Testis (tissue), 3 donors: ENCODE results near the gene UBAP1. TPM values are rescaled to one million over a fixed set of nuclear protein-coding genes. Genes with fewer than 3 reads are reported as not detected.

Source experiments
- DNase-seq: peaks from one replicate; pipeline ENCODE4 v3.0.0-alpha.2; 2019
- H3K27ac ChIP-seq, 2 donors: fragments of 200-600 bp; sonication (generic); one replicate each; pipeline ENCODE4 v1.5.1; 2019
- H3K27me3 ChIP-seq: fragments of 200-600 bp; sonication (generic); one replicate; pipeline ENCODE4 v1.5.1; 2019
- H3K36me3 ChIP-seq: fragments of 200-600 bp; sonication (generic); one replicate; pipeline ENCODE4 v1.5.1; 2017; ENCODE audit warnings: low read depth; ENCODE audit errors: missing control alignments
- H3K4me1 ChIP-seq: fragments of 200-600 bp; sonication (generic); one replicate; pipeline ENCODE4 v1.5.1; 2019
- H3K4me3 ChIP-seq, 2 donors: fragments of 200-600 bp; sonication (generic); one replicate each; pipeline ENCODE4 v1.5.1; 2017 to 2019
- H3K9me3 ChIP-seq: fragments of 200-600 bp; sonication (generic); one replicate; pipeline ENCODE4 v1.5.1; 2017
- CTCF ChIP-seq, 3 experiments: fragments of 450-650 bp in 2 of 3; fragments of 200-600 bp in 1 of 3; sonication (generic) in 1 of 3; IDR thresholded peaks; one replicate each; pipeline ENCODE4 v1.5.1; 2016 to 2019; ENCODE audit warnings: antibody characterized with exemption in 3 of 3, mild to moderate bottlenecking in 2 of 3, moderate library complexity in 1 of 3
- POLR2A ChIP-seq: fragments of 450-650 bp; IDR thresholded peaks from one replicate; pipeline ENCODE4 v1.6.1; 2017; ENCODE audit warnings: antibody characterized with exemption, mild to moderate bottlenecking, moderate library complexity
- WGBS, 2 donors: methylation state at CpG; one replicate each; pipeline ENCODE4 v1.1.5; 2018; 5-methylcytosine and 5-hydroxymethylcytosine counted together
- intact Hi-C: fragments of 100-400 bp; cut with DNase I; formaldehyde crosslinking; loops from one replicate; pipeline ENCODE4 v1.15.1; 2023; ENCODE audit warnings: low total_unique reads
- polyA plus RNA-seq: library from polyadenylated mRNA; stranded (reverse); fragments of 350-450 nt; fragmentation: Illumina TruSeq; extraction: RNeasy Lipid Tissue Mini Kit (QIAGEN cat#74804); gene quantifications from one replicate; pipeline ENCODE4 v1.2.3, GENCODE V29; 2014; ENCODE audit warnings: low read depth, low replicate concordance; ENCODE audit not compliant: insufficient read depth
- total RNA-seq, 2 donors: library from RNA; depleted of rRNA; stranded (reverse); fragments of >200 nt; gene quantifications; one replicate each; pipeline ENCODE4 v1.2.3, GENCODE V29; 2016

The UBAP1 gene
- total and polyA plus RNA-seq, 3 donors from 2014 or later = 65.1 to 127 (median 81.9) TPM

- Histone ChIP-seq H3K9me3 (no peaks in the 10 kb centered on the region), H3K36me3 (no peaks in the 10 kb centered on the region), H3K27me3 (no peaks in the 10 kb centered on the region), H3K4me3 (no peak overlapping the region), H3K27ac (no peak overlapping the region), H3K4me1 (no peaks in the 10 kb centered on the region)
- WGBS, 2 donors = 88 to 100% methylated on average over 1 of the region's 1 CpG
- no peak for DNase-seq
- TF ChIP-seq CTCF (IDR thresholded peaks at IDR 0.05) (no peak), POLR2A (no peak)
- intact Hi-C loops = no loop called here
Observed at GRCh38 chr9:34154057-34154456, 24.8 kb upstream of the UBAP1 start.

GRCh38 chr9:34157318-34157717, 21.5 kb upstream of the UBAP1 start:
- Histone ChIP-seq H3K4me3 (no peak overlapping the region), H3K27me3 (no peaks in the 10 kb centered on the region), H3K9me3 (no peaks in the 10 kb centered on the region), H3K27ac (no peak overlapping the region), H3K36me3 (no peaks in the 10 kb centered on the region), H3K4me1 (no peaks in the 10 kb centered on the region)
- DNase-seq = no peak
- intact Hi-C loops = no loop called here
- TF ChIP-seq CTCF (IDR thresholded peaks at IDR 0.05) (no peak), POLR2A (no peak)

- intact Hi-C loops = no loop called here
- no peak for TF ChIP-seq CTCF (IDR thresholded peaks at IDR 0.05)
- Histone ChIP-seq H3K27ac (no peak overlapping the region), H3K4me1 (no peaks in the 10 kb centered on the region), H3K9me3 (no peaks in the 10 kb centered on the region), H3K4me3 (no peak overlapping the region), H3K36me3 (no peaks in the 10 kb centered on the region), H3K27me3 (no peaks in the 10 kb centered on the region)
- no peak for DNase-seq
- WGBS, 2 donors = 93 to 96% methylated on average over 2 of the region's 2 CpGs
Observed at GRCh38 chr9:34157898-34158297, 20.9 kb upstream of the UBAP1 start.

GRCh38 chr9:34158362-34158869, 20.4 kb upstream of the UBAP1 start:
- WGBS, 2 donors = 80% methylated on average over 6 of the region's 6 CpGs
- no peak for DNase-seq
- Histone ChIP-seq H3K27ac (no peak overlapping the region), H3K36me3 (no peaks in the 10 kb centered on the region), H3K4me3 (no peak overlapping the region), H3K27me3 (no peaks in the 10 kb centered on the region), H3K9me3 (no peaks in the 10 kb centered on the region), H3K4me1 (no peaks in the 10 kb centered on the region)
- TF ChIP-seq POLR2A = no peak
- TF ChIP-seq CTCF (IDR thresholded peaks at IDR 0.05) = no peak
- intact Hi-C loops = no loop called here

- WGBS, 2 donors = 75 to 86% methylated on average over 3 of the region's 3 CpGs
- Histone ChIP-seq H3K27ac (no peak overlapping the region), H3K4me1 (no peaks in the 10 kb centered on the region), H3K27me3 (no peaks in the 10 kb centered on the region), H3K4me3 (no peak overlapping the region), H3K9me3 (no peaks in the 10 kb centered on the region), H3K36me3 (no peaks in the 10 kb centered on the region)
- DNase-seq = no peak
- intact Hi-C loops = no loop called here
- TF ChIP-seq POLR2A = no peak
- no peak for TF ChIP-seq CTCF (IDR thresholded peaks at IDR 0.05)
Observed at GRCh38 chr9:34163434-34163833, 15.4 kb upstream of the UBAP1 start.
